MCF 10A (cell line): Measurements from ENCODE around the gene AHCYL1. TPM values are rescaled to one million over a fixed set of nuclear protein-coding genes. Genes with fewer than 3 reads are reported as not detected.
A peak's percentile ranks its signal among the peaks of the same experiment; 100 is the strongest.

Experiments
- Bru-seq: library from RNA; stranded (reverse); fragments of 400-500 nt; gene quantifications from one replicate; lab custom pipeline; 2021; lab: Mats Ljungman, UMichigan
- BruChase-seq, 2 experiments: library from RNA; stranded (reverse); fragments of 400-500 nt; gene quantifications; one replicate each; lab custom pipeline; 2021; lab: Mats Ljungman, UMichigan
- BruUV-seq: library from RNA; stranded (reverse); fragments of 400-500 nt; replicated peaks from 2 replicates; lab custom pipeline; 2021; lab: Mats Ljungman, UMichigan
- CTCF ChIA-PET: fragments of 300-600 bp; sonication (Branson Sonifier 250); formaldehyde crosslinking; extraction: SDS; loops from one replicate; lab custom pipeline; 2021; ENCODE audit warnings: antibody characterized with exemption, inconsistent platforms; lab: Yijun Ruan, JAX
- POLR2A ChIA-PET: fragments of 300-600, 350-650 bp; sonication (Branson Sonifier 250); formaldehyde crosslinking; extraction: SDS; loops from one replicate; lab custom pipeline; 2020; ENCODE audit warnings: antibody characterized with exemption, inconsistent platforms; lab: Yijun Ruan, JAX
- DNase-seq: peaks from one replicate; pipeline ENCODE4 v3.0.0-alpha.2; 2018; ENCODE audit not compliant: unreplicated experiment
- H3K27ac Mint-ChIP-seq: one replicate; pipeline ENCODE4 v1.8.0; 2022; ENCODE audit warnings: mild to moderate bottlenecking, low read depth, mixed read lengths; ENCODE audit not compliant: unreplicated experiment
- H3K27me3 Mint-ChIP-seq: one replicate; pipeline ENCODE4 v1.8.0; 2022; ENCODE audit warnings: mixed read lengths; ENCODE audit not compliant: insufficient read depth, unreplicated experiment
- H3K36me3 Mint-ChIP-seq: one replicate; pipeline ENCODE4 v1.8.0; 2022; ENCODE audit warnings: mild to moderate bottlenecking, moderate library complexity, mixed read lengths; ENCODE audit not compliant: insufficient read depth, unreplicated experiment
- H3K4me1 Mint-ChIP-seq: one replicate; pipeline ENCODE4 v1.8.0; 2022; ENCODE audit warnings: mixed read lengths; ENCODE audit not compliant: insufficient read depth, unreplicated experiment
- H3K4me3 Mint-ChIP-seq: one replicate; pipeline ENCODE4 v1.8.0; 2022; ENCODE audit warnings: mild to moderate bottlenecking, moderate library complexity, mixed read lengths; ENCODE audit not compliant: unreplicated experiment
- H3K9me3 Mint-ChIP-seq: one replicate; pipeline ENCODE4 v1.8.0; 2022; ENCODE audit warnings: mixed read lengths; ENCODE audit not compliant: unreplicated experiment
- intact Hi-C: fragments of 100-400 bp; cut with micrococcal nuclease; formaldehyde crosslinking; loops from 2 replicates; pipeline ENCODE4 v1.14.1; 2022
- long read RNA-seq: library from polyadenylated mRNA; stranded (forward); transcript quantifications from one replicate; pipeline ENCODE4 v2.0.0, GENCODE V29; 2022
- total RNA-seq: library from RNA; stranded (reverse); gene quantifications from 2 replicates; pipeline ENCODE4 v1.2.3, GENCODE V29; 2022
- TF ChIP-seq, protein P1 (sequence below): fragments of 200-600 bp; IDR thresholded peaks from one replicate; pipeline ENCODE4 v1.8.0; 2022; ENCODE audit warnings: antibody characterized with exemption, mild to moderate bottlenecking; ENCODE audit not compliant: unreplicated experiment

Gene AHCYL1
- total RNA-seq (104 and 106 TPM in 2 replicates), Bru-seq, nascent RNA (percentile 88 among the genes with signal in this experiment), BruChase-seq, experiment 1, labeled RNA remaining after a 6-hour chase (percentile 88 among the genes with signal in this experiment), BruChase-seq, experiment 2, labeled RNA remaining after a 2-hour chase (percentile 86 among the genes with signal in this experiment)
- long read RNA-seq, full-length matches to known transcripts: 155 of 203 reads
- long read RNA-seq, partial matches to known transcripts: 12 of 203 reads
- long read RNA-seq, other reads (novel, unspliced or antisense): 36 of 203 reads

DNA sequence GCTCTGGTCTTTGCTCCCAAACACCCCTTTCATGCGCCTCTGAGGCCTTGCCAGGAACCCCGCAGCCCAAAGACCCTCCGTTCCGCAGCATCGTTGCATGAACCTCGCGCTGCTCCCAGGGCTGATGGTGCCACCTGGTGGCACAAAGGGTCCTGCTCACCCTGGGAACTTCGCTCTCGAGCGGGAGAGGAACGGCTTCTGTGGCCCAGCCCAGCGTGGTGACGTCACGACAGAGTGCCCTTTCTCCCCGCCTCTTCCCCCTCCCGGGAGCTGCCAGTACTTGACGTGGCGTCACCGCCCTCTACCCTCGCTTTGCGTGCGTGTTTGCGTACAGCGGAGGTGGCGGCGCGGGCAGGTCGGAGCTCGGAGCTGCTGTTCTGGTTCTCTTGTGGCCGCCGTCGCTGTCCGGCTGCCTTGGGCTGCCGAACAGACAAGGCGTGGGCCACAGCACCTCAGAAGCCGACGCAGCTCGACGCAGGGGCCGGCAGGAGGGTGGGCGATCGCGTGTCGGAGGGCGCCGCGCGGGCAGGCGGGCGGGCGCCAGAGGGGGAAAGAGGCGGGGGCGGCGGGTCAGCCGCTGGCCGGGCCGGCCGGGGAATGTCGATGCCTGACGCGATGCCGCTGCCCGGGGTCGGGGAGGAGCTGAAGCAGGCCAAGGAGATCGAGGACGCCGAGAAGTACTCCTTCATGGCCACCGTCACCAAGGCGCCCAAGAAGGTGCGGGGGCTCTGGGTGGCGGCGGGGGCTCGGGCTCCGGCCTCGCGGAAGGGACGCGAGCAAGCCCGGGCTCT, at the start of gene AHCYL1:
TSS of gene AHCYL1 (plus strand) at position 310 of the 791 bp plus-strand sequence. CDS start at position 598, 288 bp downstream.
- no TSS peak for BruUV-seq
- no peaks in the 10 kb centered on the region for H3K27me3 Mint-ChIP-seq
- intact Hi-C loops: loop anchor here (1.0 to 10.0 kb wide), 5 partner anchors 27 to 438 kb away; no protein-coding TSS in a partner anchor
- no peaks in the 10 kb centered on the region for H3K9me3 Mint-ChIP-seq
- peak; percentile 99 for DNase-seq
- CTCF ChIA-PET: interaction anchor here (0.6 to 18.3 kb wide), 72 partner anchors 8 to 1521 kb away, joined by 3 to 969 read pairs (median 4); partner anchors contain the start of gene GNAI3
- peak within 1 kb of the TSS; percentile 99 for H3K27ac Mint-ChIP-seq
- H3K4me1 Mint-ChIP-seq: peaks cover 58% of the 10 kb centered on the region
- TF ChIP-seq, protein P1, sequence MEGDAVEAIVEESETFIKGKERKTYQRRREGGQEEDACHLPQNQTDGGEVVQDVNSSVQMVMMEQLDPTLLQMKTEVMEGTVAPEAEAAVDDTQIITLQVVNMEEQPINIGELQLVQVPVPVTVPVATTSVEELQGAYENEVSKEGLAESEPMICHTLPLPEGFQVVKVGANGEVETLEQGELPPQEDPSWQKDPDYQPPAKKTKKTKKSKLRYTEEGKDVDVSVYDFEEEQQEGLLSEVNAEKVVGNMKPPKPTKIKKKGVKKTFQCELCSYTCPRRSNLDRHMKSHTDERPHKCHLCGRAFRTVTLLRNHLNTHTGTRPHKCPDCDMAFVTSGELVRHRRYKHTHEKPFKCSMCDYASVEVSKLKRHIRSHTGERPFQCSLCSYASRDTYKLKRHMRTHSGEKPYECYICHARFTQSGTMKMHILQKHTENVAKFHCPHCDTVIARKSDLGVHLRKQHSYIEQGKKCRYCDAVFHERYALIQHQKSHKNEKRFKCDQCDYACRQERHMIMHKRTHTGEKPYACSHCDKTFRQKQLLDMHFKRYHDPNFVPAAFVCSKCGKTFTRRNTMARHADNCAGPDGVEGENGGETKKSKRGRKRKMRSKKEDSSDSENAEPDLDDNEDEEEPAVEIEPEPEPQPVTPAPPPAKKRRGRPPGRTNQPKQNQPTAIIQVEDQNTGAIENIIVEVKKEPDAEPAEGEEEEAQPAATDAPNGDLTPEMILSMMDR: peak; percentile 89
- POLR2A ChIA-PET: interaction anchor here (0.5 to 5.1 kb wide), 36 partner anchors 10 to 501 kb away, joined by 3 to 82 read pairs (median 4); partner anchors contain the start of genes AMPD2, ATXN7L2, GNAI3 and GNAT2
- H3K36me3 Mint-ChIP-seq: peaks cover 5% of the 10 kb centered on the region
- peak within 1 kb of the TSS; percentile 92 for H3K4me3 Mint-ChIP-seq

GRCh38 chr1:109935451-109935900, 49.1 kb upstream of the AHCYL1 start:
- ChIA-PET POLR2A (no interaction called here), CTCF (interaction anchor here (0.8 to 1.5 kb wide), 4 partner anchors 9 to 158 kb away, joined by 3 to 7 read pairs (median 4); partner anchors contain the start of gene AHCYL1)
- peak overlapping the region; percentile 43 for H3K27ac Mint-ChIP-seq
- TF ChIP-seq, protein P1: no peak
- H3K27me3 Mint-ChIP-seq: no peaks in the 10 kb centered on the region
- peaks cover 8% of the 10 kb centered on the region for H3K9me3 Mint-ChIP-seq
- peaks cover 2% of the 10 kb centered on the region for H3K36me3 Mint-ChIP-seq
- peaks cover 12% of the 10 kb centered on the region for H3K4me1 Mint-ChIP-seq
- H3K4me3 Mint-ChIP-seq: no peak overlapping the region
- intact Hi-C loops: no loop called here
- no TSS peak for BruUV-seq
- no peak for DNase-seq

DNA sequence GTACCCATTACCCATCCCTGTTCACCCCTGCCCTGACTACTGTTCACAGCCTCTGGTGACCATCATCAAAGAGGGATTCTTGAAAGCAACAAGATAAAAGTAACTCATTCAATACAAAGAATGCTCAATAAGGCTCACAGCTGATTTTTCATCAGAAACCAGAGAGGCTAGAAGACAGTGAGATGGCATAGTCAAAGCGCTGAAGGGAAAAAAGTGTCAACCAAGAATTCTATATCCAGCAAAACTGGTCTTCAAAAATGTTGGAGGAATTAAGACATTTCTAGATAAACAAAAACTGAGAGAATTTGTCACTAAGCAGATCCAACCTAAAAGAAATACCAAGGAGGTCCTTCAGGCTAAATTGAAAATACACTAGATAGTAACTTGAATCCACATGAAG, 46.8 kb upstream of the AHCYL1 start:
- CTCF ChIA-PET: no interaction called here
- peaks cover 6% of the 10 kb centered on the region for H3K4me1 Mint-ChIP-seq

More for the DNA sequence above, 46.8 kb upstream of the AHCYL1 start:
- TF ChIP-seq, protein P1: no peak
- peaks cover 8% of the 10 kb centered on the region for H3K9me3 Mint-ChIP-seq
- no TSS peak for BruUV-seq
- DNase-seq: no peak
- H3K4me3 Mint-ChIP-seq: no peak overlapping the region
- intact Hi-C loops: no loop called here
- H3K36me3 Mint-ChIP-seq: no peaks in the 10 kb centered on the region
- no peak overlapping the region for H3K27ac Mint-ChIP-seq
- no peaks in the 10 kb centered on the region for H3K27me3 Mint-ChIP-seq
- POLR2A ChIA-PET: no interaction called here
